Measurements from ENCODE around the gene MDGA2. TPM values are rescaled to one million over a fixed set of nuclear protein-coding genes. Genes with fewer than 3 reads are reported as not detected.

Gene MDGA2
- total and polyA plus RNA-seq, 9 of the 15 experiments (the other 6 are each of a cell fraction or from before 2014, with no cell fraction given), result 0.01 to 0.18 (median 0.03) TPM; not detected in 5

DNA sequence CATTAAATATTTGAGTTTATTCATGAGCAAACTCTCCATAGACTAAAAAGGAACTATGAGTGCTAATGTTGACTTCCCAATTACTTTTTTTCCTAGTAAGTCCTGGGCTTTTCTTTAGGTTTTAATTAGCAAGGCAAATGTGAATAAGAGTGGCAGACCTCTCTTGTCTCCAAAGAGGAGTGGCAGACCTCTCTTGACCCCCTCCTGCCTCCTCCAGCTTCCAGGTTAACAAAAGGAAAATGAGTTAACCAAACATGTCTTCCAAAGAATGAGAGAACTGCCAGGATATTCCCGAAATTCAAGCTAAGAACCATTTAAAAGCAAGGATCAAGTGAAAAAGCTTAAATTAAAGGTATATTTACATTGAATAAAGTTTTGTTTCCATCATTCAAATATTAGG is 253.2 kb downstream of the MDGA2 start:
- Histone ChIP-seq H3K27me3 (ENCODE audit: control insufficient read depth in 2 of 2, insufficient read depth in 2 of 2, low read length in 2 of 2) (no peaks in the 10 kb centered on the region), H3K36me3 (ENCODE audit: control insufficient read depth, insufficient read depth, low read length) (no peaks in the 10 kb centered on the region), H3K4me1 (replicated peaks in 1 of 2; ENCODE audit: control insufficient read depth in 2 of 2, insufficient read depth in 2 of 2, low read length in 2 of 2) (no peaks in the 10 kb centered on the region), H3K9me3 (replicated peaks; ENCODE audit: control insufficient read depth, insufficient read depth, low read depth, low read length) (no peaks in the 10 kb centered on the region), H2AFZ (ENCODE audit: low read depth, low read length) (no peak overlapping the region), H3K27ac (ENCODE audit: extremely low read depth, low read depth, low read length) (no peak overlapping the region), H3K79me2 (ENCODE audit: control insufficient read depth, insufficient read depth, low read length) (no peaks in the 10 kb centered on the region), H3K9me1 (ENCODE audit: control insufficient read depth, insufficient read depth, low read length) (no peaks in the 10 kb centered on the region), H3K4me2 (ENCODE audit: insufficient read depth, low read length) (no peak overlapping the region), H4K20me1 (replicated peaks; ENCODE audit: control insufficient read depth, insufficient read depth, low read length) (no peaks in the 10 kb centered on the region), H3K9ac (ENCODE audit: insufficient read depth in 1 of 2, low read depth in 2 of 2, low read length in 2 of 2) (no peak overlapping the region), H3K4me3 (no peak overlapping the region)
- no TSS peak for BruUV-seq (replicated peaks)
- DNase-seq (ENCODE audit: extremely low read depth in 1 of 4, low spot score in 3 of 4), result no peak
- TF ChIP-seq TCF3 (CRISPR knock-in tag; IDR thresholded peaks at IDR 0.05) (no peak), ZNF316 (IDR thresholded peaks at IDR 0.05) (no peak), KDM1A (IDR thresholded peaks at IDR 0.05) (no peak), KDM4B (IDR thresholded peaks at IDR 0.05; ENCODE audit: borderline replicate concordance in 2 of 2, low read depth in 1 of 2) (no peak), IRF9 (tag; IDR thresholded peaks at IDR 0.05) (no peak), ZKSCAN1 (IDR thresholded peaks at IDR 0.05; ENCODE audit: low read depth, low read length) (no peak), POLR2A (conservative IDR thresholded peaks at IDR 0.05) (no peak), MBD2 (IDR thresholded peaks at IDR 0.05; ENCODE audit: borderline replicate concordance, low read depth) (no peak), ZNF224 (CRISPR knock-in tag; IDR thresholded peaks at IDR 0.05) (no peak), FOXK2 (conservative IDR thresholded peaks at IDR 0.05 in 1 of 2, IDR thresholded peaks at IDR 0.05 in 1 of 2; ENCODE audit: low read depth in 2 of 2) (no peak), RB1 (IDR thresholded peaks at IDR 0.05; ENCODE audit: low read depth) (no peak), ZNF408 (CRISPR knock-in tag; IDR thresholded peaks at IDR 0.05; ENCODE audit: low read depth) (no peak), ELF1 (tag; IDR thresholded peaks at IDR 0.05) (no peak), GATAD2B (IDR thresholded peaks at IDR 0.05; ENCODE audit: borderline replicate concordance) (no peak), PHF8 (IDR thresholded peaks at IDR 0.05; ENCODE audit: borderline replicate concordance, low read length) (no peak)
- TF ChIP-seq, protein P1, sequence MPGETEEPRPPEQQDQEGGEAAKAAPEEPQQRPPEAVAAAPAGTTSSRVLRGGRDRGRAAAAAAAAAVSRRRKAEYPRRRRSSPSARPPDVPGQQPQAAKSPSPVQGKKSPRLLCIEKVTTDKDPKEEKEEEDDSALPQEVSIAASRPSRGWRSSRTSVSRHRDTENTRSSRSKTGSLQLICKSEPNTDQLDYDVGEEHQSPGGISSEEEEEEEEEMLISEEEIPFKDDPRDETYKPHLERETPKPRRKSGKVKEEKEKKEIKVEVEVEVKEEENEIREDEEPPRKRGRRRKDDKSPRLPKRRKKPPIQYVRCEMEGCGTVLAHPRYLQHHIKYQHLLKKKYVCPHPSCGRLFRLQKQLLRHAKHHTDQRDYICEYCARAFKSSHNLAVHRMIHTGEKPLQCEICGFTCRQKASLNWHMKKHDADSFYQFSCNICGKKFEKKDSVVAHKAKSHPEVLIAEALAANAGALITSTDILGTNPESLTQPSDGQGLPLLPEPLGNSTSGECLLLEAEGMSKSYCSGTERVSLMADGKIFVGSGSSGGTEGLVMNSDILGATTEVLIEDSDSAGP (CRISPR knock-in tag; IDR thresholded peaks at IDR 0.05), result no peak
- TF ChIP-seq, protein P2, sequence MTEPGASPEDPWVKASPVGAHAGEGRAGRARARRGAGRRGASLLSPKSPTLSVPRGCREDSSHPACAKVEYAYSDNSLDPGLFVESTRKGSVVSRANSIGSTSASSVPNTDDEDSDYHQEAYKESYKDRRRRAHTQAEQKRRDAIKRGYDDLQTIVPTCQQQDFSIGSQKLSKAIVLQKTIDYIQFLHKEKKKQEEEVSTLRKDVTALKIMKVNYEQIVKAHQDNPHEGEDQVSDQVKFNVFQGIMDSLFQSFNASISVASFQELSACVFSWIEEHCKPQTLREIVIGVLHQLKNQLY (CRISPR knock-in tag; conservative IDR thresholded peaks at IDR 0.05), result no peak
- 0% methylated on average over 1 of the region's 1 CpG for WGBS (ENCODE audit: insufficient coverage, low coverage, missing lambda C conversion rate)
- in situ Hi-C loops (cut with MboI) (no loop called here), intact Hi-C loops (cut with micrococcal nuclease) (no loop called here)
- POLR2A ChIA-PET, result no interaction called here
- FAIRE-seq, result no peak
- CTCF ChIA-PET (ENCODE audit: low intra/inter-chr PET ratio), result no interaction called here
- no peak for ATAC-seq

Data from K562 (cell line).